DND-41 (cell line): ENCODE data around the gene PKD1.

ENCODE experiments used
- ATAC-seq: fragments of 200-7000 bp; cut with Tn5 transposase; 3 replicates; pipeline ENCODE4 v1.9.1; 2021; ENCODE audit warnings: low read depth; ENCODE audit not compliant: insufficient read depth
- DNase-seq: peaks from one replicate; pipeline ENCODE4 v3.0.0-alpha.2; 2020
- H2AFZ ChIP-seq: 2 replicates; pipeline ENCODE4 v1.6.0; 2012; ENCODE audit warnings: low read depth, low read length
- H3K27ac ChIP-seq: 2 replicates; pipeline ENCODE4 v1.5.1; 2012; ENCODE audit warnings: low read length, inconsistent platforms
- H3K27me3 ChIP-seq: fragments of 200-600 bp; sonication (generic); 2 replicates; pipeline ENCODE4 v1.6.0; 2012; ENCODE audit warnings: low read length, mild to moderate bottlenecking, inconsistent platforms; ENCODE audit not compliant: insufficient read depth, poor library complexity
- H3K36me3 ChIP-seq: 2 replicates; pipeline ENCODE4 v1.5.1; 2012; ENCODE audit warnings: low read length, inconsistent platforms; ENCODE audit not compliant: insufficient read depth
- H3K4me1 ChIP-seq: 2 replicates; pipeline ENCODE4 v1.5.1; 2012; ENCODE audit warnings: mild to moderate bottlenecking, low read length; ENCODE audit not compliant: insufficient read depth
- H3K4me2 ChIP-seq: 2 replicates; pipeline ENCODE4 v1.6.0; 2012; ENCODE audit warnings: mild to moderate bottlenecking, moderate library complexity, low read length, inconsistent platforms; ENCODE audit not compliant: insufficient read depth
- H3K4me3 ChIP-seq, 2 experiments: fragments of 200-600 bp in 1 of 2; shearing (Covaris generic) in 1 of 2; 2 replicates each; pipeline ENCODE4 v1.5.1; 2012 to 2016; ENCODE audit warnings: inconsistent platforms in 2 of 2, low read length in 2 of 2, mild to moderate bottlenecking in 2 of 2, low read depth in 1 of 2, moderate library complexity in 1 of 2
- H3K79me2 ChIP-seq: 2 replicates; pipeline ENCODE4 v1.6.0; 2012; ENCODE audit warnings: low read length, inconsistent platforms; ENCODE audit not compliant: insufficient read depth
- H3K9ac ChIP-seq: 2 replicates; pipeline ENCODE4 v1.6.0; 2012; ENCODE audit warnings: low read depth, mild to moderate bottlenecking, inconsistent platforms, low read length, moderate library complexity
- H3K9me3 ChIP-seq: 2 replicates; pipeline ENCODE4 v1.5.1; 2012; ENCODE audit warnings: low read length, moderate library complexity, mild to moderate bottlenecking, inconsistent platforms; ENCODE audit not compliant: insufficient read depth, severe bottlenecking
- H4K20me1 ChIP-seq: 2 replicates; pipeline ENCODE4 v1.6.0; 2012; ENCODE audit warnings: low read length; ENCODE audit not compliant: insufficient read depth
- EZH2 ChIP-seq: IDR thresholded peaks from 3 replicates; pipeline ENCODE4 v1.6.1; 2012; ENCODE audit warnings: borderline replicate concordance, low read depth, mild to moderate bottlenecking, moderate library complexity, low read length, inconsistent platforms; ENCODE audit not compliant: severe bottlenecking
- TF ChIP-seq, protein P1 (sequence below): IDR thresholded peaks from 2 replicates; pipeline ENCODE4 v1.5.1; 2012; ENCODE audit warnings: borderline replicate concordance, low read length, moderate library complexity, mild to moderate bottlenecking; ENCODE audit not compliant: poor library complexity, severe bottlenecking; ENCODE audit errors: extremely low read depth

The PKD1 gene

DNA sequence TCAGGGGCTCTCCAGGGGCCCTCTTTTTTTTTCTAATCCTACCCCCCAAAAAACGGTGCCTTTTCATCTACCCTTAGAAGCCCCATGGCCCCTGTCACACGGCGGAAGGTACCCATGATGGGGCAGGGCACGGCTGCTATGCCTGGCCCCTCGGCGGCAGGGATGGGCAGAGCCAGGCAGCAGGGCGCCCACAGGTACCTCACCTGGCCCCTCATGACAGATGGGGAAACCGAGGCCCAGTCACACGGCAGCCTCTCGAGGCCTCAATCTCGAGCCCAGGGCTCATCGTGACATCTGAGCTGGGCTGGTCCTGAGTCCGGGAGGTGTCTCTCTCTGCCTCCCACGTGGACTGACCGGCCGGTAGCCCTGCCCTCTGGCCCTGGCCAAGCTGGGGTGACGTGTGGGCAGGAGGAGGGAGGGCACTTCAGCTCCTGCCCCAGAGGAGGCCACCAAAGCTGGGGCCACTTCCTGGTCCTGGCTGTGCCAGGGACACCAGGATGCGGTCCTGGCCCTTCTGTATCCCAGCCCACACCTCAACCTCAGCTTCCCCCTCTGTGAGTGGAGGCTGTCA lies 31.5 kb upstream of the PKD1 start:
- H3K79me2 ChIP-seq = peaks cover 37% of the 10 kb centered on the region
- H4K20me1 ChIP-seq = peaks cover 31% of the 10 kb centered on the region
- DNase-seq = no peak
- no peak overlapping the region for H3K9ac ChIP-seq
- ATAC-seq = no peak
- peaks cover 75% of the 10 kb centered on the region for H3K36me3 ChIP-seq
- H3K4me2 ChIP-seq = no peak overlapping the region
- no peaks in the 10 kb centered on the region for H3K4me1 ChIP-seq
- H3K27ac ChIP-seq = no peak overlapping the region
- TF ChIP-seq, protein P1, sequence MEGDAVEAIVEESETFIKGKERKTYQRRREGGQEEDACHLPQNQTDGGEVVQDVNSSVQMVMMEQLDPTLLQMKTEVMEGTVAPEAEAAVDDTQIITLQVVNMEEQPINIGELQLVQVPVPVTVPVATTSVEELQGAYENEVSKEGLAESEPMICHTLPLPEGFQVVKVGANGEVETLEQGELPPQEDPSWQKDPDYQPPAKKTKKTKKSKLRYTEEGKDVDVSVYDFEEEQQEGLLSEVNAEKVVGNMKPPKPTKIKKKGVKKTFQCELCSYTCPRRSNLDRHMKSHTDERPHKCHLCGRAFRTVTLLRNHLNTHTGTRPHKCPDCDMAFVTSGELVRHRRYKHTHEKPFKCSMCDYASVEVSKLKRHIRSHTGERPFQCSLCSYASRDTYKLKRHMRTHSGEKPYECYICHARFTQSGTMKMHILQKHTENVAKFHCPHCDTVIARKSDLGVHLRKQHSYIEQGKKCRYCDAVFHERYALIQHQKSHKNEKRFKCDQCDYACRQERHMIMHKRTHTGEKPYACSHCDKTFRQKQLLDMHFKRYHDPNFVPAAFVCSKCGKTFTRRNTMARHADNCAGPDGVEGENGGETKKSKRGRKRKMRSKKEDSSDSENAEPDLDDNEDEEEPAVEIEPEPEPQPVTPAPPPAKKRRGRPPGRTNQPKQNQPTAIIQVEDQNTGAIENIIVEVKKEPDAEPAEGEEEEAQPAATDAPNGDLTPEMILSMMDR = no peak
- TF ChIP-seq EZH2 = no peak
- H3K4me3 ChIP-seq = no peak overlapping the region
- H3K27me3 ChIP-seq = no peaks in the 10 kb centered on the region
- peaks cover 11% of the 10 kb centered on the region for H3K9me3 ChIP-seq
- no peak overlapping the region for H2AFZ ChIP-seq

- H4K20me1 ChIP-seq = peaks cover 38% of the 10 kb centered on the region
- H3K4me1 ChIP-seq = no peaks in the 10 kb centered on the region
- no peaks in the 10 kb centered on the region for H3K27me3 ChIP-seq
- no peak overlapping the region for H3K4me2 ChIP-seq
- H3K9me3 ChIP-seq = peaks cover 11% of the 10 kb centered on the region
- TF ChIP-seq EZH2 = no peak
- TF ChIP-seq, protein P1 = no peak
- H3K27ac ChIP-seq = no peak overlapping the region
- H3K4me3 ChIP-seq = no peak overlapping the region
- H3K9ac ChIP-seq = no peak overlapping the region
- ATAC-seq = no peak
- peaks cover 44% of the 10 kb centered on the region for H3K79me2 ChIP-seq
- H2AFZ ChIP-seq = no peak overlapping the region
- DNase-seq = no peak
- H3K36me3 ChIP-seq = peaks cover 72% of the 10 kb centered on the region
Measured at GRCh38 chr16:2166263-2167067, 30.8 kb upstream of the PKD1 start.

DNA sequence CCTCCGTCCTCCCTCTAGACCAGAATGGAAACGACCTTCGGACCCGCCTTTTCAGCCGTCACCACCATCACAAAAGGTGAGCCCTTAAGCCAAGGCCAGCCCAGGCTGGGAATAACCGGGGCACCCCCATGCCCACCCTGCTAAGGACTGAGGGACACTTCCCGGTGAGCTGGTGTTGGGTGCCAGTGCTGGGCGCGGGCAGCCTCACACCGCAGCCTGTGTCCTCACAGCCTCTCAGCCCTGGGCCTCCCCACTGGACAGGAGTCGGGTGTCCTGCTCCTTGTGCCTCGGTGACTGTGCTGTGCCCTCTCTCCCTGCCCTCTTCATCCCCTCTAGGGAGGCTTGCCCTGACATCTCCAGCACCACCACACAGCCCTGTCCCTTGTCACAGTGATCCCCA lies 30.2 kb upstream of the PKD1 start:
- no peak overlapping the region for H3K27ac ChIP-seq
- no peaks in the 10 kb centered on the region for H3K4me1 ChIP-seq
- H3K9ac ChIP-seq = no peak overlapping the region
- DNase-seq (no peak), ATAC-seq (no peak)
- TF ChIP-seq EZH2 = no peak
- TF ChIP-seq, protein P1 = no peak
- H2AFZ ChIP-seq = no peak overlapping the region
- H3K4me2 ChIP-seq = no peak overlapping the region
- no peaks in the 10 kb centered on the region for H3K27me3 ChIP-seq
- peaks cover 11% of the 10 kb centered on the region for H3K9me3 ChIP-seq
- no peak overlapping the region for H3K4me3 ChIP-seq
- peaks cover 41% of the 10 kb centered on the region for H4K20me1 ChIP-seq
- H3K79me2 ChIP-seq = peaks cover 50% of the 10 kb centered on the region
- H3K36me3 ChIP-seq = peaks cover 68% of the 10 kb centered on the region
